ENCODE results near the gene PGPEP1.
"Not testable (repeated sequence)": the region's sequence is repeated elsewhere in the genome, so short reads cannot be mapped to it uniquely, and the experiment has no call there.

The PGPEP1 gene

DNA sequence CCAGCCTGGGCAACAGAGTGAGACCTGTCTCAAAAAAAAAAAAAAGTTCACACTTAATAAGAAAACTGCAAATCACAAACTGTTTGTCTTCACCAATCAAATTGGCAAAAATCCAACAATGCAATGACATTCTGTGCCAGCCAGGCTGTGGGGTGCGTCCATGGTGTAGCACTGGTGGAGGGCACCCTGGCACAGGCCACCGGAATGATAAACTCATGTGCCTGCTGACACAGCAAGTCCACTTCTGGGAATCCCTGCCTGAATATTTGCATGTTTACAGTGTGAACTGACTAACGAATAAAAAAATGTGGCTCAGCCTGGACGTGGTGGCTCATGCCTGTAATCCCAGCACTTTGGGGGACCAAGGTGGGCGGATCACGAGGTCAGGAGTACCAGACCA is 58.6 kb downstream of the PGPEP1 start:
- TF ChIP-seq, protein P1, sequence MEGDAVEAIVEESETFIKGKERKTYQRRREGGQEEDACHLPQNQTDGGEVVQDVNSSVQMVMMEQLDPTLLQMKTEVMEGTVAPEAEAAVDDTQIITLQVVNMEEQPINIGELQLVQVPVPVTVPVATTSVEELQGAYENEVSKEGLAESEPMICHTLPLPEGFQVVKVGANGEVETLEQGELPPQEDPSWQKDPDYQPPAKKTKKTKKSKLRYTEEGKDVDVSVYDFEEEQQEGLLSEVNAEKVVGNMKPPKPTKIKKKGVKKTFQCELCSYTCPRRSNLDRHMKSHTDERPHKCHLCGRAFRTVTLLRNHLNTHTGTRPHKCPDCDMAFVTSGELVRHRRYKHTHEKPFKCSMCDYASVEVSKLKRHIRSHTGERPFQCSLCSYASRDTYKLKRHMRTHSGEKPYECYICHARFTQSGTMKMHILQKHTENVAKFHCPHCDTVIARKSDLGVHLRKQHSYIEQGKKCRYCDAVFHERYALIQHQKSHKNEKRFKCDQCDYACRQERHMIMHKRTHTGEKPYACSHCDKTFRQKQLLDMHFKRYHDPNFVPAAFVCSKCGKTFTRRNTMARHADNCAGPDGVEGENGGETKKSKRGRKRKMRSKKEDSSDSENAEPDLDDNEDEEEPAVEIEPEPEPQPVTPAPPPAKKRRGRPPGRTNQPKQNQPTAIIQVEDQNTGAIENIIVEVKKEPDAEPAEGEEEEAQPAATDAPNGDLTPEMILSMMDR (IDR thresholded peaks at IDR 0.05) = no peak
- no peak overlapping the region for H3K4me3 ChIP-seq
- no peak for DNase-seq (ENCODE audit: low spot score)
- no peak overlapping the region for H3K27ac ChIP-seq

DNA sequence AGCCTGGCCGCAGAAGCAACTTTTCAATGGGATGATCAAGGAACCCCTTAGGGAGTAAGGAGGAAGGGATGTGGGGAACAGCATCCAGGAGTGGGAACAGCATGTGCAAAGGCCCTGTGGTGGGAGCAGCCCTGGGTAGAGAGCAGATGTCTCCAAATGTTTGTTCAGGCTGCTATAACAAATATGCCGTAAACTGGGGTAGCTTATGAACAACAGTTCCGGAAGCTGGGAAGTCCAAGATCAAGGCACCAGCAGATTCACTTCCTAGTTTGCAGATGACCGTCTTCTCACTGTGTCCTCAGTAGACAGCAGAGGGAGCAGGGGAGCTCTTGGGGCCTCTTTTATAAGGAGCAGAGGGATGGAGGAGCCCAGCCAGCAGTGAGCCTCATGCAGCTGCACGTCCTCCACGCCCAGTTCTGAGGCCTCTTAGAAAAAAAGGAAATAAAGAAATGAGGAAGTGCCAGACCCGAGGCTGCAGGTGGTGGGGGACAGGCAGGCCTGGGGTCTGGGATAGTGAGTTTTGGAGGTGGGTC is 61.2 kb downstream of the PGPEP1 start:
- peak overlapping the region in 1 of 2 donors; percentile 62 for H3K27ac ChIP-seq
- TF ChIP-seq, protein P1 (IDR thresholded peaks at IDR 0.05) = no peak

DNA sequence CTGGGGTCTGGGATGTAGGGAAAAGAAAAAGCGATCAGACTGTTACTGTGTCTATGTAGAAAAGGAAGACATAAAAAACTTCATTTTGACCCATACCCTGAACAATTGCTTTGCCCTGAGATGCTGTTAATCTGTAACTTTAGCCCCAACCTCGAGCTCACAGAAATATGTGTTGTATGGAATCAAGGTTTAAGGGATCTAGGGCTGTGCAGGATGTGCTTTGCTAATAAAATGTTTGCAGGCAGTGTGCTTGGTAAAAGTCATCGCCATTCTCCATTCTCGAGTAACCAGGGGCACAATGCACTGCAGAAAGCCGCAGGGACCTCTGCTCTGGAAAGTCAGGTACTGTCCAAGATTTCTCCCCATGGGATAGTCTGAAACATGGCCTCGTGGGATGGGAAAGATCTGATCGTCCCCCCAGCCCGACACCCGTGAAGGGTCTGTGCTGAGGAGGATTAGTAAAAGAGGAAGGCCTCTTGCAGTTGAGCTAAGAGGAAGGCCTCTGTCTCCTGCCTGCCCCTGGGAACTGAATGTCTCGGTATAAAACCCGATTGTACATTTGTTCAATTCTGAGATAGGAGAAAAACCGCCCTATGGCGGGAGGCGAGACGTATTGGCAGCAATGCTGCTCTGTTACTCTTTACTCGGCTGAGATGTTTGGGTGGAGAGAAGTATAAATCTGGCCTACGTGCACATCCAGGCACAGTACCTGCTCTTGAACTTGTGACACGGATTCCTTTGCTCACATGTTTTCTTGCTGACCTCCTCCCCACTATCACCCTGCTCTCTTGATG is 62.3 kb downstream of the PGPEP1 start:
- not testable (repeated sequence) for H3K4me3 ChIP-seq
- peak overlapping the region in 1 of 2 donors; percentile 37 for H3K27ac ChIP-seq

More for the DNA sequence above, 61.2 kb downstream of the PGPEP1 start:
- DNase-seq (ENCODE audit: low spot score) = peak; percentile 73
- no peak overlapping the region for H3K4me3 ChIP-seq

DNA sequence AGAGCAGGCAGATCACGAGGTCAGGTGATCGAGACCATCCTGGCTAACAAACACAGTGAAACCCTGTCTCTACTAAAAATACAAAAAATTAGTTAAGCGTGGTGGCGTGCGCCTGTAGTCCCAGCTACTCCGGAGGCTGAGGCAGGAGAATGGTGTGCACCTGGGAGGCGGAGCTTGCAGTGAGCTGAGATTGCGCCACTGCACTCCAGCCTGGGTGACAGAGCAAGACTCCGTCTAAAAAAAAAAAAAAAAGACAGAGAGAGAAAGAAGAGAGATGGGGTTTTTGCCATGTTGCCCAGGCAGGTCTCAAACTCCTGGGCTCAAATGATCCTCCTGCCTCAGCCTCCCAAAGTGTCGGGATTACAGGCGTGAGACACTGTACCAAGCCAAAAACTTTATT is 65.4 kb downstream of the PGPEP1 start:
- H3K27ac ChIP-seq; DNase-seq (ENCODE audit: low spot score): not testable (repeated sequence)

More for the DNA sequence above, 62.3 kb downstream of the PGPEP1 start:
- DNase-seq (ENCODE audit: low spot score) = not testable (repeated sequence)

DNA sequence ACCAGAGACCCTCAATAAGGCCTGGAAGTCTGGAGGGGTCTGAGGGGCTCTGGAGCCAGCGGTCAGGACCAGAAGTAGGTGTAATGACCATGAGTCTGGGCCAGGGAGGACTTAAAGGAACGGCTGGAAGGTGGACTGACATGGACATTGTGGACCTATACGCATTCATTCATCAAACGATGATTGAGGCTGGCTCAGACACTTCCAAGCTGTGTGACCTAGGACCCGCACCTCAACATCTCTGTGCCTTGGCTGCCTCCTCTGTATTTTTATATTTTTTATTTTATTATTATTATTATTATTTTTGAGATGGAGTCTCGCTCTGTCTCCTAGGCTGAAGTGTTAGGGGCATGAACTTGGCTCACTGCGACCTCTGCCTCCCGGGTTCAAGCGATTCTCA is 66.4 kb downstream of the PGPEP1 start:
- DNase-seq (ENCODE audit: low spot score) = no peak
- H3K4me3 ChIP-seq = no peak overlapping the region
- H3K27ac ChIP-seq = no peak overlapping the region
- TF ChIP-seq, protein P1 (IDR thresholded peaks at IDR 0.05) = no peak

More for the DNA sequence above, 65.4 kb downstream of the PGPEP1 start:
- not testable (repeated sequence) for H3K4me3 ChIP-seq

DNA sequence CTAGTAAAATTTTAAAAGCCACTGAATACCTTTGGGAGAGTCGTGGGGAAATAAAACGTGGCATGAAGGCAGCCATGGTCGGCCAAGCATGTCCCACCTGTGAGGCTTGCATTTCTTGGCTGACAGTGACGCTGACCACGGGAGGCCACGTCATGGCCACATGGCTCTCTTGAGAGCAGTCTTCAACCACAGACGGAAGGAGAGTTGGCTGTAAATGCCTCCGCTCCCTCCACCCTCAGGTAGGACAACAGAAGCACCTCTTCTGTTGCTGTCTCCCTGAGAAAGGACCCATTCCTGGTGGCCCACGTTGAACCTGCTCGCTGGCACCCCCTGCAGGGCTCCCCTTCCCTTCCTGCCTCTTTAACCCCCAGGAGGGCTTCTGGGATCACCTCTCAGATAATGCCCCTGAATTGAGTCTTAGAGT is 67.7 kb downstream of the PGPEP1 start:
- no peak overlapping the region for H3K4me3 ChIP-seq
- no peak for DNase-seq (ENCODE audit: low spot score)
- TF ChIP-seq, protein P1 (IDR thresholded peaks at IDR 0.05) = no peak
- no peak overlapping the region for H3K27ac ChIP-seq

DNA sequence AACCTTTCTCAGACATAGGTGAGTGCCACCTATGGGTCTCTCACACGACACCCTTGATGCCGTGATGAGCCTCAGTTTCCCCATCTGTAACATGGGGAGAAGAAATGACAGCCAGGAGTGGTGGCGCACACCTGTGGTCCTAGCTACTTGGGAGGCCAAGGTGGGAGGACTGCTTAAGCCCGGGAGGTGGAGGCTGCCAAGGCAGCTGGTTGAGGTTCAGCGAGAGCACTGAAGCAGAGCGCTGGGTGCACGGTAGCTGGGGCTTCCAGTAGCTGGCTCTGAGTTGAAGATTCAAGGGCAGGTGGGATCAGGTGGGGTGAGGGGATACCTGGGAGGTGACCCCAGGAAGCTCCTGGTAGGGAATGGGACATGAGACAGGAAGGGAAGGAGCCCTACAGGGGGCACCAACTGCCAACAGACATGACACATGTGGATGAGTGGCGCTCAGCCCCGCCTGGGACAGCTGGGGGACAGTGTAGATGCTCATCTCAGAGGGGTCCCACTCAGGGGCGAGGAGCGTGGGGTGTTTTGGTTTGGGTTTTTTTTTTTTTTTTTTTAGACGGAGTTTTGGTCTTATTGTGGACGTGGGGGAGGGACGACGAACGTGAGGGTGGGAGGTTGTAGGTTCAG is 72.3 kb downstream of the PGPEP1 start:
- H3K27ac ChIP-seq = no peak overlapping the region
- H3K4me3 ChIP-seq = no peak overlapping the region
- TF ChIP-seq, protein P1 (IDR thresholded peaks at IDR 0.05) = no peak

More for the DNA sequence above, 72.3 kb downstream of the PGPEP1 start:
- peak; percentile 70 for DNase-seq (ENCODE audit: low spot score)
